ENCODE data around the gene LRRC47. TPM values are rescaled to one million over a fixed set of nuclear protein-coding genes. Genes with fewer than 3 reads are reported as not detected.
"Not testable (repeated sequence)": the region's sequence is repeated elsewhere in the genome, so short reads cannot be mapped to it uniquely, and the experiment has no call there.

Gene LRRC47
- total RNA-seq, 1 experiment from 2014 or later: 65.1 TPM

GRCh38 chr1:3805038-3805437, 8.7 kb upstream of the LRRC47 start:
- Histone ChIP-seq H3K4ac (ENCODE audit: low read depth, low read length) (no peak overlapping the region), H4K91ac (ENCODE audit: insufficient read length, low read depth, low read length) (no peak overlapping the region), H3K18ac (ENCODE audit: insufficient read length, low read depth, low read length) (no peak overlapping the region), H2AFZ (ENCODE audit: low read length) (no peak overlapping the region), H3K56ac (ENCODE audit: insufficient read length, low read depth, low read length) (no peak overlapping the region), H2BK5ac (ENCODE audit: insufficient read length, low read length) (no peak overlapping the region), H2AK5ac (ENCODE audit: insufficient read length, low read length) (no peak overlapping the region), H3K9ac (ENCODE audit: extremely low read depth, insufficient read length, low read length) (no peak overlapping the region), H2BK20ac (ENCODE audit: low read depth, low read length, poor library complexity, severe bottlenecking) (no peak overlapping the region), H3T11ph (ENCODE audit: low read length) (no peak overlapping the region), H3K79me2 (ENCODE audit: insufficient read depth, low read length) (no peaks in the 10 kb centered on the region), H2BK15ac (ENCODE audit: low read depth, low read length) (0 out of 2 replicates have a peak overlapping the region, but pooled peaks have one; percentile 48), H3K4me1 (ENCODE audit: insufficient read depth, low read length) (no peaks in the 10 kb centered on the region), H3K79me1 (ENCODE audit: insufficient read depth, low read depth, low read length, poor library complexity, severe bottlenecking) (no peaks in the 10 kb centered on the region), H3K14ac (ENCODE audit: insufficient read depth, low read length) (no peak overlapping the region), H4K20me1 (ENCODE audit: control insufficient read depth, insufficient read depth, insufficient read length) (no peaks in the 10 kb centered on the region), H3K23ac (ENCODE audit: insufficient read length, low read depth, low read length) (no peak overlapping the region), H4K5ac (ENCODE audit: insufficient read length, low read depth, low read length) (no peak overlapping the region), H3K9me3 (ENCODE audit: control insufficient read depth, low read depth, low read length) (peaks cover 13% of the 10 kb centered on the region), H3K4me2 (ENCODE audit: insufficient read depth, insufficient read length, low read length) (no peak overlapping the region), H2BK120ac (ENCODE audit: low read depth, low read length, poor library complexity, severe bottlenecking) (no peak overlapping the region), H3K27ac (ENCODE audit: insufficient read length, low read depth, low read length) (no peak overlapping the region), H4K8ac (replicated peaks; ENCODE audit: insufficient read length, low read depth, low read length) (no peak overlapping the region), H3K27me3 (ENCODE audit: insufficient read depth, low read length) (no peaks in the 10 kb centered on the region), H3K23me2 (ENCODE audit: insufficient read length, low read depth, low read length, poor library complexity, severe bottlenecking) (no peaks in the 10 kb centered on the region), H2BK12ac (ENCODE audit: insufficient read length, low read depth, low read length) (no peak overlapping the region)
- Mint-ChIP-seq H3K36me3 (ENCODE audit: insufficient read depth in 1 of 3, low read depth in 3 of 3) (peaks cover 10 to 14% (median 13%) of the 10 kb centered on the region in 3 experiments), H3K4me1 (peaks cover 0 to 2% of the 10 kb centered on the region in 2 experiments; a peak in 2 of 4 replicates), H3K9me3 (peaks cover 60% of the 10 kb centered on the region in 2 experiments), H3K4me3 (no peak overlapping the region), H3K27me3 (ENCODE audit: low read depth) (peaks cover 41% of the 10 kb centered on the region), H3K27ac (no peak overlapping the region)
- no CpG with 5 or more reads among the region's 11 CpGs for WGBS (ENCODE audit: extremely low coverage, insufficient read length, low lambda C conversion rate)
- TF ChIP-seq, protein P1, sequence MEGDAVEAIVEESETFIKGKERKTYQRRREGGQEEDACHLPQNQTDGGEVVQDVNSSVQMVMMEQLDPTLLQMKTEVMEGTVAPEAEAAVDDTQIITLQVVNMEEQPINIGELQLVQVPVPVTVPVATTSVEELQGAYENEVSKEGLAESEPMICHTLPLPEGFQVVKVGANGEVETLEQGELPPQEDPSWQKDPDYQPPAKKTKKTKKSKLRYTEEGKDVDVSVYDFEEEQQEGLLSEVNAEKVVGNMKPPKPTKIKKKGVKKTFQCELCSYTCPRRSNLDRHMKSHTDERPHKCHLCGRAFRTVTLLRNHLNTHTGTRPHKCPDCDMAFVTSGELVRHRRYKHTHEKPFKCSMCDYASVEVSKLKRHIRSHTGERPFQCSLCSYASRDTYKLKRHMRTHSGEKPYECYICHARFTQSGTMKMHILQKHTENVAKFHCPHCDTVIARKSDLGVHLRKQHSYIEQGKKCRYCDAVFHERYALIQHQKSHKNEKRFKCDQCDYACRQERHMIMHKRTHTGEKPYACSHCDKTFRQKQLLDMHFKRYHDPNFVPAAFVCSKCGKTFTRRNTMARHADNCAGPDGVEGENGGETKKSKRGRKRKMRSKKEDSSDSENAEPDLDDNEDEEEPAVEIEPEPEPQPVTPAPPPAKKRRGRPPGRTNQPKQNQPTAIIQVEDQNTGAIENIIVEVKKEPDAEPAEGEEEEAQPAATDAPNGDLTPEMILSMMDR (conservative IDR thresholded peaks at IDR 0.05): no peak
- no peak for DNase-seq

- H2BK15ac ChIP-seq (ENCODE audit: low read depth, low read length); H4K20me1 ChIP-seq (ENCODE audit: control insufficient read depth, insufficient read depth, insufficient read length); H3K4me1 Mint-ChIP-seq; H3K27me3 ChIP-seq (ENCODE audit: insufficient read depth, low read length); H3K56ac ChIP-seq (ENCODE audit: insufficient read length, low read depth, low read length); DNase-seq; H2BK12ac ChIP-seq (ENCODE audit: insufficient read length, low read depth, low read length); H3T11ph ChIP-seq (ENCODE audit: low read length); H2BK5ac ChIP-seq (ENCODE audit: insufficient read length, low read length); H3K79me2 ChIP-seq (ENCODE audit: insufficient read depth, low read length); H4K5ac ChIP-seq (ENCODE audit: insufficient read length, low read depth, low read length); H3K79me1 ChIP-seq (ENCODE audit: insufficient read depth, low read depth, low read length, poor library complexity, severe bottlenecking); H3K23ac ChIP-seq (ENCODE audit: insufficient read length, low read depth, low read length); H2BK120ac ChIP-seq (ENCODE audit: low read depth, low read length, poor library complexity, severe bottlenecking); H3K23me2 ChIP-seq (ENCODE audit: insufficient read length, low read depth, low read length, poor library complexity, severe bottlenecking); H3K4me3 Mint-ChIP-seq; H3K4me1 ChIP-seq (ENCODE audit: insufficient read depth, low read length); H3K4ac ChIP-seq (ENCODE audit: low read depth, low read length); H2AFZ ChIP-seq (ENCODE audit: low read length); H3K27ac ChIP-seq (ENCODE audit: insufficient read length, low read depth, low read length); H3K18ac ChIP-seq (ENCODE audit: insufficient read length, low read depth, low read length); H3K27ac Mint-ChIP-seq; H2AK5ac ChIP-seq (ENCODE audit: insufficient read length, low read length); H3K14ac ChIP-seq (ENCODE audit: insufficient read depth, low read length); H4K8ac ChIP-seq (replicated peaks; ENCODE audit: insufficient read length, low read depth, low read length); H3K9ac ChIP-seq (ENCODE audit: extremely low read depth, insufficient read length, low read length); H2BK20ac ChIP-seq (ENCODE audit: low read depth, low read length, poor library complexity, severe bottlenecking); H3K4me2 ChIP-seq (ENCODE audit: insufficient read depth, insufficient read length, low read length); H4K91ac ChIP-seq (ENCODE audit: insufficient read length, low read depth, low read length): not testable (repeated sequence)
- Mint-ChIP-seq H3K9me3 (peaks cover 60 to 62% of the 10 kb centered on the region in 2 experiments), H3K27me3 (ENCODE audit: low read depth) (peaks cover 38% of the 10 kb centered on the region), H3K36me3 (ENCODE audit: insufficient read depth in 1 of 3, low read depth in 3 of 3) (peaks cover 10 to 15% (median 14%) of the 10 kb centered on the region in 3 experiments)
- no CpG with 5 or more reads among the region's 7 CpGs for WGBS (ENCODE audit: extremely low coverage, insufficient read length, low lambda C conversion rate)
- H3K9me3 ChIP-seq (ENCODE audit: control insufficient read depth, low read depth, low read length): peaks cover 13% of the 10 kb centered on the region
These were observed 8.3 kb upstream of the LRRC47 start for GRCh38 chr1:3804627-3804944.
